COLO668 (cell line): ENCODE data around the gene RPL4.
A peak's percentile ranks its signal among the peaks of the same experiment; 100 is the strongest.
"Not testable (repeated sequence)": the region's sequence is repeated elsewhere in the genome, so short reads cannot be mapped to it uniquely, and the experiment has no call there.

ENCODE experiments used
- DNase-seq: peaks from one replicate; lab custom pipeline; 2025; ENCODE audit not compliant: unreplicated experiment; lab: John Stamatoyannopoulos, UW

RPL4 gene

DNA sequence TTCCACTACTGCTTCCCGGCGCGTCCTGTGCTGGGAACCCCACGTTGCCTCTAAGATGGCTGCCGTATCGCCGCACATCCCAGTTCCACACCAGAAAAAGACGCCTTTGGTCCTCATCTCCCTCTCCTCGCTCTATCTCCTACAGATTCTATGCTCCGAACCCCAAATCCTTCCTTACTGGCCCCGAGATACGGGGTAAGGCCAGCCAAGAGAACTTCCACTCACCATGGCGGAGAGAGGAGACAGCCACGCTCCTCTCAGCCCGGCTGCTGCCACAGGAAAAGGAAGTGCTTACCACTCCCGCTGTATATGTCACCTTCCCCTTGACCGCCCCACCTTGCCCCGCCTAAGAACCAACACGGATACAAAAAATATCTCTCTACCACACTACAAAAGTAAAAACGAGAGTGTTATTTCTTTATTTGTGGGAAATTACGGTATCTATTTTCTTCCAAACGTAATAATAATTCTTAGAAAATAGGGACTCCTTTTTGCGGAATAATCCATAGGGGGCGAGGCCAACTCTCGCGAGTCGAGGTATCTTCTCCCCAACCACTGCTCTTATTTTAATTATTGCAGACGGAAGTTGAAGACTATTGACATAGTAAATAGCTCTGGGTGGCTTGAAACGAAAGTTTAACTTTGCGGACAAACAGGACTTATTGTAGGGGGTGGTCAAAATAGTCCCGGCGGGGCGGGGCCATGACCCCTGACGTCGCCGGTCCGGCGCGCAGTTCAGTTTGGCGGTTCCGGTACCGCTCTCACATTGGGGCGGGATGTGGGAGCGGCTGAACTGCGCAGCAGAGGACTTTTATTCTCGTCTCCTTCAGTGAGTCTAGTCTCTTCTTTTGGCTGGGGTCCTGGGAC is at the start of gene RPL4, which contains the start of gene ZWILCH:
RPL4 (minus strand) TSS at position 293 of the 867 bp plus-strand sequence; CDS start at position 228, 65 bp downstream.
ZWILCH (plus strand) TSS at position 764 of the 867 bp plus-strand sequence; CDS start at position 777, 13 bp downstream.
- peak; percentile 72 for DNase-seq

DNA sequence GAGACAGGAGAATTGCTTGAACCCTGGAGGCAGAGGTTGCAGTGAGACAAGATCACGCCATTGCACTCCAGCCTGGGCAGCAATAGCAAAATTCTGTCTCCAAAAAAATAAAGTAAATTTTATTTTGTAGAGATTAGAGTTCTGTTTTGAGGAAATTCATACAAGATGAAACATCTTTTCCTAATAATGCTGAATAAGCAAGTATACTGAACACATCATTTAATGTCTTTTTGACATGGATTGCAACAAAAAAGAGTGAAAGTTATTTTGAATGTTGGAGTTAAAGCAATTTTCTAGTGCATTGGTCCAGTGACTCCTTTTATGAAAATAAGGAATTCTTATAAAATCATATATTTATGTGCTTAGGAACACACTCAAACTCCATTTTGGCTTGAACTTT is 40.6 kb upstream of the RPL4 start:
- DNase-seq, result no peak

DNA sequence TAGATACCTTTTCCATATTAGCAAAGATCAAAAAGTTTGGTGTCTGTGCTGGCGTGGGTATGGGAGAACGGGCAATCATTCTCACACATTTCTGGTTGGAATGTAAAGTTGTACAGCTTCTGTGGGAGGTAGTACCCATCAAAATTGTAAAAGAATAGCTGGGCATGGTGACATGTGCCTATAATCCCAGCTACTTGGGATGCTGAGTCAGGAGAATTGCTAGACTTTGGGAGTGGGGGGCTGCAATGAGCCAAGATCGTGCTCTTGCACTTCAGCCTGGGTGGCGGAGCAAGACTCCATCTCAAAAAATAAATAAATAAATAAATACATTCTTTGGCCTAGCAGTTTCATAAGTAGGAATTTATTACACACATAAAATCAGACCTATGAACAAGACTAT is 38.2 kb upstream of the RPL4 start:
- DNase-seq, result no peak

DNA sequence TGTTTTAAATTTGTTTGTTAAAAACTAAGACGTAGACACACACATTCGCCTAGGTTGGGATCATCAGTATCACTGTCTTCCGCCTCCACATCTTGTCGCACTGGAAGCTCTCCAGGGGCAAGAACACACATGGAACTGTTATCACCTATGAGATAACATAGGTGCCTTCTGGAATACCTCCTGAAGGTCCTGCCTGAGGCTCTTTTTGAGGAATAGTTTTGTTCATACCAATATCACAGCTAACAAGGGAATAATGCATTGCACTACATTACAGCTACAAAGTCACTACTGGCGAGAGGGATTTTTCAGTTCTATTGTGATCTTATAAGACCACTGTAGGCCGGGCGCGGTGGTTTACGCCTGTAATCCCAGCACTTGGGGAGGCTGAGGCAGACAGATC is 30.4 kb upstream of the RPL4 start:
- no peak for DNase-seq

DNA sequence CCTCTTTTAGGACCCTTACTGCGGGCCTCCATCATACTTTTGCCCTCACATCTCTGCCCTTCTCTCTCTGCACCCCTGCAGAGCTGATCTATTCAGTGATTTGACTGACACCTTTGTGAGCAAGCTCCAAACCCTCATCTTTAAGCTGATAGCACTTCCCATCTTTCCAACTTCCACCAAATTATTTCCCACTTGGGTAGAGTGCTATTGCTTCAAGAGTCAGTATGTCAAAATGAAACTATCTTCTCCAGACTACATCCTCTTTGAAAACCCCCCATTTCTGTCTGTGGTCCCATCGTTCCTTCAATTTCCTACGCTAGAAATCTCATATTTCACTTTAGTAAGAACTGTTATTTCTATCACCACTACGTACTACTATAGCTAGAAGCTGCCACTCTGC is 20.2 kb upstream of the RPL4 start:
- no peak for DNase-seq

DNA sequence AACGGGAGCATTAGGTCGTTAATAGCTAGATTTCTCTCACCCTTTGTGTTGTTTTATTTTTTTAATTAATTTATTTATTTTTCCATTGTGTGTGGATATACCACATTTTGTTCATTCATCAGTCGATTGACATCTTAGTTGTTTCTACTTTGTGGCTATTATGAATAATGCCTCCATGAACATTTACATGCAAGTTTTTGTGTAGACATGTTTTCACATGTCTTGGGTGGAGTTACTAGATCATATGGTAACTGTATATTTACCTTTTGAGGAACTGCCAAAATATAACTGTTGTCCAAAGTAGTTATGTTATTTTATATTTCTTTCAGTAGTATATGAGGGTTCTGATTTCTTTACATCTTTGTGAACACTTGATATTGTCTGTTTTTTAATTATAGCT is 19.3 kb upstream of the RPL4 start:
- no peak for DNase-seq

DNA sequence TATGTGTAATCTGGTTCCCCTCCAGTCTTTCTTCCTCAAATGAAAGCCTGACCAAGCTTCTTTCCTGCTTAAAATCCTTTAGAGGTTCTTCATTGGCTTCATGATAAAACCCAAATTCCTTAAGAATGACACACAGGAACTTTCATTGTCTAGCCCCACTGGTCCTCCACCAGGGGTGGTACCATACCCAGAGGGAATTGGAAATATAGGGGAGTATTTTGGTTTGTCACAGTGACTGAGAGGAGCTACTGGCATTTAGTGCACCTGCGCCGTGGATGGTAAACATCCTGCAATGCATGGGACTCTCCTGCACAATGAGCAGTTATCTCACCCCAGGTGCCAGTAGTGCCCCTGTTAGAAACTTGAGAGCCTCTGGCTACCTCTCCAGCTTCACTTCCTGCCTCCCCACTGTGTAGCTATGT is 11.3 kb upstream of the RPL4 start:
- peak; percentile 27 for DNase-seq

DNA sequence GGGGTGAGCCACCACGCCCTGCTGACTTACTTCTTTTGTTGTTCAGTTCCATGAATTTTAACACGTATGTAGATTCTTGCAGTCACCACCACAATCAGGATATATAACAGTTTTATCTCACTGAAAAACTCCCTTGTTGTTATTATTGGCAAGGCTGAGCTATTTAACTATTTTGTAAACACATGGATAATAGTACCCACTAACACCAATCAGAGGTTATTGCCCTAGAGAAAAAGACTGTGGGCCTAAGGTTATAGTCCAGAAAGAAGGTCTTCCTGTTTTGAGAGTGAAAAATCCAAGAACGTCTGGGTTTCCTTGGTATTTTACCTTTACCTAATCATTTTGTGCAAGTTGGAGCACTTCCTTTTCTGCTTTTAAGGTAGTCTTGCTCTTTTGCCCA is 9.9 kb upstream of the RPL4 start:
- DNase-seq, result no peak

DNA sequence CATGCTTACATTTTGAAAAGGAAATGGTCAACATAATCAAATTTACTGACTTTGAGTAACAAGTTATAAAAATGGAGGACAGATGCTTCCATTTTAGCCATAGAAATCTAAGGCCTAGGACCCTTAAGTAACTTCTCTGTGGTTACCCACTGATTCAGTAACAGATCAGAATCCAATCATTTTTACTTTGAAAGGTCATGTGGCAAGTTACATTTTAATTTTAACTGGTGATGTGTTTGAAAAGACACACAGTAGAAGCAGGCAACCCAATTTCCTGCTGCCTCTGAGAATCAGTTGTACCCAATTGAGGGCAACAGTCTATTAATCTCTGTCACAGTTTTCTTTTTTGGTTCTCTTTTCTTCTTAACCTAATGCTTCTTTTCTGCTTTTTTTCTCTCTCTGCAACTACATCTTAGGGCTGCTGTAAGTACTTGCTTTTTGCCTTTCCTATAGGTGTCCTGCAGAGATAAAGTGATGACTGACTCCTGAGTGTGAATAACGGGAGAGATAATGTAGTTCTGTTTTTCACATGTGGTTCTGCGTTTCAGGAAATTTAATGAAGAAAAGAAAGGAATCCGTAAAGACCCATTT is 3.7 kb upstream of the RPL4 start:
- DNase-seq, result no peak

DNA sequence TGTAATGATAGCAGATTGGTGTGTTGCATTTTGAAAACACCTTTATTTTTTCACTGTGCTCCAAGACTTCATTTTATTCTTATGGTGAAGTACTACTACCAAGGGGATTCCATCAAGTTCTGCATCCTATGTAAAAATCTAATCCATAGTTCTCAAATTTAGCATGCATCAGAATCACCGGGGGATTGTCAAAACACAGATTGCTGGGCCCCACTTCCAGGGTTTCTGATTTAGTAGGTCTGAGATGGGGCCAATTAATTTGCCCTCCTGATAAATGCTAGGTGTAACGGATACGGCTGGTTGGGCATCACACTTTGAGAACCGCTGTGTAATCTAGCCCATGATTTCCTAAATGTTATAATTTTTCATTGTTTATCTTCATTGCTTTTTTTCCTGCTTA is 1.2 kb upstream of the RPL4 start:
- no peak for DNase-seq

DNA sequence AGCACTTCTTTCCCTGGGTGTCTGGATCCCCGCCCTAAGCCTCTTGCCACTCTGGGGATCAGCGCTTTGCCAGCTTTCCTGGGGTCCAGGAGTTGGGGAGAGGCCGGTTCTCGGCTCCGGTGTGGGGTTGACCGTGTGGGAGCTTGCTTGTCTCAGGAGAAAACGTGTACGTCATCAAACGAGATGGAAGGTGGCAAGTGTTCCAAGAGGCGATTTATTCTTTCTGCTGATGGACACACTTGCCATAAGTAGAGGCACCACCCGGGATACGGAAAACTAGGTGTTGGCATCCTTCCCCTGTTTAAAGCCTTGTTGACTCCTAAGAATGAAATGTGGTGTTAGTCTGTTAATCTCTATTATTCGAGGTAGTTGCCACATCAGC is 766 bp upstream of the RPL4 start:
- DNase-seq, result no peak

DNA sequence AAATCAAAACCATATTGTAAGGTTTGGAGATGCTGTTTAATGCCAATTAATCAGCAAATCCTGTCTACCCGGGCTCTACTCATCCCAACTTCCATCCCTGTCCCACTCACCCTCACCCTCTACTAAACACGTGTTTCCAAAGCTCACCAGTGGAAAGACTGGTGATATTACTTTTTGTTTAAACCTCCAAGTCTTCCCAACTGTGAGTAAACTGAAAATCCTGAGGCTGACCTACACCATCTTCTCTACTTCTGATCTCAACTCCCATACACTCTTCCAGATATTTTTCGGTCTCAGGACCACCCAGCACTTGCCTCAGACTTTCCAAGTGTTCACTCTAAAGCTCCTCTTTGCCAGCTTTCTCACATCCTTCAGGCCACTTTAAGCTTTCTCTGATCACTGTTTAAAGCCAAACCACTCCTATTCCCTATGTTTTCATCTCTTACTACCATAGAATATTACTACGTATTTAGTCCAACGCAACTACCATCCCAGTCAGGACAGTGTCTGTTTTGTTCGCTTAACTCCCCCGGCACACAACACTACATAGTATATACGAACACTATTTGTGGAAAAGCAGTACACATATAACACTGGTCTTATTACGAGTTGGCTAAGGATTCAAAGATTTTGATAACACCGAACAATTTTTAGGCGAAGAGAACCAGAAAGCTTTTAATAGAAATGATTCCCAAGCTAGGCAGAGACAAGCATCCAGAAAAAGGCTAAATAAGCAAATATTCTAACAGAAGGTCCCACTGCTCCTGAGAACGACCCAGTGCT is 684 bp downstream of the RPL4 start:
- DNase-seq, result no peak

DNA sequence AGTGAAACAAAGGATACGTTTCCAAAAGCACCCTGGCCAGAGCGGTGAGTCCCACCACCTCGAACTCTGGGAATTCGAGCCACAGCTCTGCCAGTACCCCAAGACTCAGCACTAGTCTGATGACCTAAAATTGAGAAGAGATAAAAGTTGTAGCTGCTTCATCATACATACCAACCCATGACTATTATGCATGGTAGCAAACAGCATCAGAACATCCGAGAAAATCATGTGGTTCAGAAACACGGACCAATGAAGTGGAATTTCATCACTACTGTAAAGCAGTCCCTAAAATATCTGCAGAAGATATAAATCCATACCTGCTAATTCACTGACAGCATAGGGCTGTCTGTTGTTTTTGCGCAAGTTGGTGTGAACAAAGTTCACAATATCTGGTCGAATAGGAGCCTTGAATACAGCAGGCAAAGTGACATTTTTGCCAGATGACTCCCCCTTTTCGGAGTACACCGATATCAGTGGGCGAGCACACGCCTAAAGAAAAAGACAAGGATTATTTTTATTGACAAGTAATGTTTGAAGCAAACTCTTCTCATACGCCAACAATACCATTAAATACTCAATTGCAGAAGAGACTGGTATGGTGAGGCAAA is 1.5 kb downstream of the RPL4 start:
- DNase-seq, result not testable (repeated sequence)

DNA sequence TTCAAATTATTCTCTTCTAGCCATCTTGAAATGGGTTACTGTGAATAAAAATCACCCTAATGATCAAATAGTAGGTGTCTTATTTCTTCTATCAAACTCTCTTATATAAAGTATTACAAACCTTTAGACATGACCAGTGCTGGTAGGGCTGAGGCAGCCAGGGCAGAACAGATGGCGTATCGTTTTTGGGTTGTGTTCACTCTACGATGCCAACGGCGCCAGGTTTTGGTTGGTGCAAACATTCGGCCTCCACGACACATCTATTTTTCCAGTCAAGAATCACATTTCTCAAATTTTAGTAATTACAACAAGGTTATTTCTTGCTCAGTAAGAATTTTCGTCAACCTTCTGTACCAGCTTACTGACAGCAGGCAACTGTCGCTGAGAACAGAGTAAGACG is 2.2 kb downstream of the RPL4 start:
- no peak for DNase-seq

DNA sequence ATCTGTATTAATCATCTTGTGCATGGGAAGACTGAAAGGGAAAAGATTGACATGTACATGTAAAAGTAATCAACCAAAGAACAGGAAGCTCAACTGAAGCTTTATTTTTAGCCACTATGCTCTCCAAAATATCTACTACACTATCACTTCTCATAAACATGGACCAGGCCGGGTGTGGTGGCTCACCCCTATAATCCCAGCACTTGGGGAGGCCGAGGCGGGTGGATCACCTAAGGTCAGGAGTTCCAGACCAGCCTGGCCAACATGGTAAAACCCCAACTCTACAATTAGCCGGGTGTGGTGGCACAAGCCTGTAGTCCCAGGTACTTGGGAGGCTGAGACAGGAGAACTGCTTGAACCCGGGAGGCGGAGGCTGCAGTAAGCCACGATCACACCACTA is 4.3 kb downstream of the RPL4 start:
- DNase-seq, result not testable (repeated sequence)

DNA sequence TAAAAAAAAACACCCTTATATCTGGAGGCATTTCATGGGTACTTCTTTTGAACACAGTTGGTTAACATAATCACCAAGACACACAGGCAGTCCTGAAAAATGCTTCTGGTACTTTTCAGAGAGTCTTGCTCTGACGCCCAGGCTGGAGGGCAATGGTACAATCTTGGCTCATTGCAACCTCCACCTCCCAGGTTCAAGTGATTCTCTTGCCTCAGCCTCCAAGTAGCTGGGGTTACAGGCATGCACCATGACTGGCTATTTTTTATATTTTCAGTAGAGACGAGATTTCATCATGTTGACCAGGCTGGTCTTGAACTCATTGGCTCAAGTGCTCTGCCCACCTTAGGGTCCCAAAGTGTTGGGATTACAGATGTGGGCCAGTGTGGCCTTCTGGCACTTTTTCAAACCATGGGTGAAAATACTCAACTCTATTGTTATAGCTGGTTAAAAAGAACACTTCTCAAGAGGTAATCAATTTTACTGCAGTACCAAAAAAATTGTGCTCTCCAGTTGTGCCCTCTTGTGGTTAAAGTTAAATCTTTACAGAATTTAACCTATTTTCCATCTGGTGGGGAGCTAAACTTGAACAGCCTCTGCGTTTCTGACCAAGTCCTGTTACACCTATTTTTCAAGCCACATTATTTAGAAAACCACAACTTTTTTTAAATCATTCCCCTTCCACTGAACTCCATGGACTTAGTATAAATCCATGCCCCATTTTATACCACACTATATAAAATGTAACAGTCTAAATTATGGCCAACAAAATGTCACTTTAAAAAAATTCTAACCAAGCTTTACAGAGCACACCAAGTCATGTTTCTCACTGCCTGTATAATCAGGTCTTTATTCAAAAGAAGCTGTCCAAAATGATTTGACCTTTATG is 5.9 kb downstream of the RPL4 start:
- no peak for DNase-seq

DNA sequence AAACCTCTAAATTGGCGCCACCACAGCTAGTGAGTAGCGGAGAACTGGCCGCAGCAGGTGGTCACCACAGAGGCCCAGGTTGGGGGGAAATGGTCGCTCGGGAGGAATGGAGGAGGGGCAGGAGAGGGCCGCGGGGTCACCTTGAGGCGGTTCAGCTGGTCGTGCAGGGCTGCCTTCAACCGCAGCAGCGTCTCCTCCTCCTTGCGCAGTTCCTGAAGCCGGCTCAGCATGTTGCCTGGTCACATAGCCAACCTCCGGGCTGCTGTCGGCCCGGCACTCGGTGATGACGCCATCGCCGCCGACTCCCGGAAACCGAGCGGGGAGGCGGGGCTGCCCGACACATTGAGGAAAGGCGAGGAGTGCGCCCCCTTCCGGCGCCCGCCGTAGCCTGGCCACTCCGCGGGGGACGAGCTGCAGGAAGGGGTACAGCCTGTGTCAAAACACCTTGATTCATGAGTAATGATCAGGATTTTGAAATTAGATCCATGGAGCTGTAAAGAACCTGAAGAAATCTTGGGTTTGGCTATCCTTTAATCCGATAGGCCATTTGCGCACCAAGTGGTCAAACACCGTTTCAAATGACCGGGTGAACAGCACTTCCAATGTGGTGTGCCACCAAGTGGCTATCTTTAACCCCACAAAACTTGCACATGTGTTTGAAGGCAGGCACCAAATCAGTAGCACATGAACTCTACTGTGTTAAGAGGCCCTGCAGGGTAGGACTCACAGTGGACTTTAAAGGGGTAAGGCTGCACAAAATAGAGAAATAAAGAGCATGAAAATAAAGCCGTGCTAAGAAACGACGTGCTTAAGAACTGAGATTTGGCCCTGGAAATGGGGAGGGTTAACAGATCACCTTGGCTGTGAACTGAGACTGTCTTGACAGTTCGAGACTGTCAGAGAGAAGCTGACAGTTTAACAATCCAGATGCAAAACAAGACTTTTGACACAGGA is 6.9 kb downstream of the RPL4 start, which contains the start of gene SNAPC5:
SNAPC5 (minus strand) TSS at position 261 of the 954 bp plus-strand sequence; CDS start at position 230, 31 bp downstream.
- peak; percentile 96 for DNase-seq

DNA sequence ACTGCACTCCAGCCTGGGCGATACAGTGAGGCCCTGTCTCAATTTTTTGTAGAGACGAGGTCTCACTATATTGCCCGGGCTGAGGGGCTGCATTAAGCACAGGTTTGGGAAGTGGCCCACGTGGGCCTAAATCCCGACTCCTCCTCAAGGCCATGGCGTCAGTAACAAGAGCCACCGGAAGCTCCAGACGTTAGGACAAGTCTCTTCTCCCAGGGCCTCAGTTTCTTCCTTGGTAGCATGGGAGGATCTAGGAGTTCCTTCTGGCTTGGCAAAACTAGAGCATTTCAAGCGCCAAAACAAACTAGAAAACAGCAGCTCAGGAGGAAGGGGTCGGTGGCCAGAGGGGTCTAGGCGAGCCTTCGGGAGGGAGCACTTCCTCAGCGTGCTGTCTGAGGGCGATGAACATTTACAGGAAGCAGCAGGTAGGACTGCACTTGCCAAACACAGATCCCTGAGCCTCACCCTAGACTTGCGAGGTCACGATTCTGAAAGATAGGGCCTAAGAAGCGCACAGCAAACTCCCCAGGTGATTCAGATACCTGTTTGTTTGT is 7.6 kb downstream of the RPL4 start:
- DNase-seq, result peak; percentile 23

DNA sequence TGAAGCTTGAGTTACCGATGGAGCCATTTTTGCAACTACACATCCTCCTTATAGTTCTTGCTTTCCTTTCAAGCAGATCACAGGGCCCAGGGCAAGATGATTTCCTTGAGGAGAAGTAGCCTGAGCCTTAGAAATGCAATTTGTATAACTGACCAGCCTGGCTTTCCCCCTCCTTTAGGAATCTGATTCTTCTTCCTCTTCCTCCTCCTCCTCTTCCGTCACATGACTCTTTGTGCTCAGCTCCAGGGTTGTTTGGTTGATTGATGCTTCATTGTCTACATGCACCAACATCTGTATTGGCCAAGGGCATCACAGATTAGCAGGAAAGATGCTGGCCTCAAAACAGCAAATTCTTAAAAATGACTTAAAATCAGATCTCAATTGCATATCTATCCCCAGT is 10.4 kb downstream of the RPL4 start:
- no peak for DNase-seq
